Stimulated activated CD4-positive, alpha-beta T cell treated with anti-CD3 and anti-CD28 coated beads, TNF-alpha, amount 100 ng/mL, for 1 hour (primary cell): ENCODE measurements around the gene GCHFR.

ENCODE experiments used
- DNase-seq, 3 donors: peaks; one replicate each; pipeline ENCODE4 v3.0.0-alpha.2; 2020; ENCODE audit warnings: low read depth in 3 of 3, low spot score in 1 of 3

GCHFR gene

GRCh38 chr15:40808861-40809450 is 45.1 kb downstream of the GCHFR start:
- no peak for DNase-seq

GRCh38 chr15:40812721-40813425 is 49.0 kb downstream of the GCHFR start:
- no peak for DNase-seq

DNA sequence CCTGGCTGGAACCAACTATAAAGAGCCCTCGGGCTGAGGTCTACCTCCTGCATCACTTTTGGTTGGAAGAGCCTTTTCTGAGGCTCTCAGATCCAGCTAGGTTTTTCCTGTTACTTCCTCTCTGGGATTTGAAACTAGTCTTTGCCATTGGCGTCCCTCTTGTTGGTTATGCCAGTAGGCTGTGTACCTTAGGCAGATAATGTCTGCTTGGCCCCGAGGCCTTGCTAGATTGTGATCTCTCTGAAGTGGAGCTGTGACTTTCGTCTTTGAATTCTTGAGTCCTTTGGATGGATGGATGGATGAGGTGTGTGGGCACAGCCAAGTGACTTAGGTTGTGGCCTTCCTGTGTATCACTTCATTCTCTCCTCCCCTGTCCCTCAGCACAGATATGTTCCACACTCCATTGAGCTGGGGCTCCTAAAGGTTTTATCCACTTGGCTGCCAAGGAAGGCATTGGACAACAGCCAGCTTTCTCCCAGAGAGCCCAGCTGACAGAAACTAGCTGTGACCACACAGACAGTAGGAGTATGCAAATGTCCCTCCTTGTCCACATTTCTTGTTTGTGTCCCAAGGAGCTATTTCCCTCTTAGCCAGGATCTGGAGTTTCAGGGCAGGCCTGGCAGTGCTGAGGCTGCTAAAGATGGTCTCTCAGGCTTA is 51.3 kb downstream of the GCHFR start:
- DNase-seq = no peak
